ENCODE measurements around the gene CD3D. TPM values are rescaled to one million over a fixed set of nuclear protein-coding genes. Genes with fewer than 3 reads are reported as not detected.

The CD3D gene
- total RNA-seq, 1 donor from 2014 or later = not detected

GRCh38 chr11:118322721-118323120 is 19.8 kb downstream of the CD3D start:
- no peak for TF ChIP-seq CTCF (conservative IDR thresholded peaks at IDR 0.05; ENCODE audit: low read depth, low read length)
- no peak for DNase-seq (ENCODE audit: low read depth)
- H3K4me3 ChIP-seq (ENCODE audit: low read depth, low read length) = no peak overlapping the region

- no peak for DNase-seq (ENCODE audit: low read depth)
- no peak overlapping the region for H3K4me3 ChIP-seq (ENCODE audit: low read depth, low read length)
- TF ChIP-seq CTCF (conservative IDR thresholded peaks at IDR 0.05; ENCODE audit: low read depth, low read length) = no peak
These were observed 21.0 kb downstream of the CD3D start for GRCh38 chr11:118321386-118322082.

GRCh38 chr11:118320515-118320914 is 22.0 kb downstream of the CD3D start:
- TF ChIP-seq CTCF (conservative IDR thresholded peaks at IDR 0.05; ENCODE audit: low read depth, low read length) = no peak
- H3K4me3 ChIP-seq (ENCODE audit: low read depth, low read length) = no peak overlapping the region
- no peak for DNase-seq (ENCODE audit: low read depth)

- no peak for TF ChIP-seq CTCF (conservative IDR thresholded peaks at IDR 0.05; ENCODE audit: low read depth, low read length)
- no peak for DNase-seq (ENCODE audit: low read depth)
- H3K4me3 ChIP-seq (ENCODE audit: low read depth, low read length) = no peak overlapping the region
These were observed 23.2 kb downstream of the CD3D start for GRCh38 chr11:118319337-118319707.

- H3K4me3 ChIP-seq (ENCODE audit: low read depth, low read length) = no peak overlapping the region
- no peak for DNase-seq (ENCODE audit: low read depth)
- no peak for TF ChIP-seq CTCF (conservative IDR thresholded peaks at IDR 0.05; ENCODE audit: low read depth, low read length)
These were observed 23.7 kb downstream of the CD3D start for GRCh38 chr11:118318581-118319336.

- no peak overlapping the region for H3K4me3 ChIP-seq (ENCODE audit: low read depth, low read length)
- TF ChIP-seq CTCF (conservative IDR thresholded peaks at IDR 0.05; ENCODE audit: low read depth, low read length) = no peak
- DNase-seq (ENCODE audit: low read depth) = no peak
These were observed 24.4 kb downstream of the CD3D start for GRCh38 chr11:118318124-118318523.

All from epithelial cell of proximal tubule (primary cell).